H9 (cell line): ENCODE data around the gene DAD1. TPM values are rescaled to one million over a fixed set of nuclear protein-coding genes. Genes with fewer than 3 reads are reported as not detected.
A peak's percentile ranks its signal among the peaks of the same experiment; 100 is the strongest.

Source experiments
- DNase-seq: peaks from one replicate; pipeline ENCODE4 v3.0.0-alpha.2; 2017
- H2AFZ ChIP-seq: one replicate; pipeline ENCODE4 v1.6.1; 2013; ENCODE audit warnings: mild to moderate bottlenecking, low read length, control low read depth, moderate library complexity
- H2AK5ac ChIP-seq: 2 replicates; pipeline ENCODE4 v1.6.1; 2013; ENCODE audit warnings: low read length, control low read depth, mixed read lengths; ENCODE audit not compliant: insufficient read length
- H2BK120ac ChIP-seq: one replicate; pipeline ENCODE4 v1.6.1; 2013; ENCODE audit warnings: low read depth, mild to moderate bottlenecking, low read length, control low read depth, inconsistent platforms; ENCODE audit not compliant: poor library complexity, severe bottlenecking
- H2BK12ac ChIP-seq: 2 replicates; pipeline ENCODE4 v1.6.1; 2013; ENCODE audit warnings: low read length, control low read depth, mixed read lengths, low read depth; ENCODE audit not compliant: insufficient read length
- H2BK15ac ChIP-seq: 2 replicates; pipeline ENCODE4 v1.6.1; 2013; ENCODE audit warnings: low read depth, low read length, control low read depth
- H2BK20ac ChIP-seq: one replicate; pipeline ENCODE4 v1.6.1; 2013; ENCODE audit warnings: low read depth, mild to moderate bottlenecking, low read length, control low read depth, inconsistent platforms; ENCODE audit not compliant: poor library complexity, severe bottlenecking
- H2BK5ac ChIP-seq: 2 replicates; pipeline ENCODE4 v1.6.1; 2013; ENCODE audit warnings: low read length, control low read depth, mixed read lengths; ENCODE audit not compliant: insufficient read length
- H3K14ac ChIP-seq: 2 replicates; pipeline ENCODE4 v1.6.1; 2013; ENCODE audit warnings: low read length, control low read depth; ENCODE audit not compliant: insufficient read depth
- H3K18ac ChIP-seq: 2 replicates; pipeline ENCODE4 v1.6.1; 2013; ENCODE audit warnings: low read depth, mild to moderate bottlenecking, mixed read lengths, low read length, control low read depth; ENCODE audit not compliant: insufficient read length
- H3K23ac ChIP-seq: 2 replicates; pipeline ENCODE4 v1.6.1; 2013; ENCODE audit warnings: low read length, control low read depth, mixed read lengths, low read depth; ENCODE audit not compliant: insufficient read length
- H3K23me2 ChIP-seq: 2 replicates; pipeline ENCODE4 v1.6.1; 2013; ENCODE audit warnings: low read depth, mild to moderate bottlenecking, mixed read lengths, low read length, control low read depth; ENCODE audit not compliant: insufficient read length, poor library complexity, severe bottlenecking
- H3K27ac ChIP-seq: 2 replicates; pipeline ENCODE4 v1.5.1; 2013; ENCODE audit warnings: low read length, control low read depth, mixed read lengths, low read depth; ENCODE audit not compliant: insufficient read length
- H3K27me3 ChIP-seq: 2 replicates; pipeline ENCODE4 v1.6.1; 2013; ENCODE audit warnings: low read length, control low read depth, inconsistent platforms; ENCODE audit not compliant: insufficient read depth
- H3K4ac ChIP-seq: 2 replicates; pipeline ENCODE4 v1.6.1; 2013; ENCODE audit warnings: low read depth, mild to moderate bottlenecking, control low read depth, inconsistent platforms, low read length, moderate library complexity
- H3K4me1 ChIP-seq: 2 replicates; pipeline ENCODE4 v1.6.1; 2013; ENCODE audit warnings: low read length, control low read depth, inconsistent platforms; ENCODE audit not compliant: insufficient read depth
- H3K4me2 ChIP-seq: 2 replicates; pipeline ENCODE4 v1.6.1; 2013; ENCODE audit warnings: low read length, control low read depth, mixed read lengths; ENCODE audit not compliant: insufficient read length, insufficient read depth
- H3K56ac ChIP-seq: 2 replicates; pipeline ENCODE4 v1.6.1; 2013; ENCODE audit warnings: low read depth, mild to moderate bottlenecking, mixed read lengths, low read length, control low read depth; ENCODE audit not compliant: insufficient read length
- H3K79me1 ChIP-seq: 2 replicates; pipeline ENCODE4 v1.6.1; 2013; ENCODE audit warnings: low read depth, mild to moderate bottlenecking, moderate library complexity, low read length, control low read depth, inconsistent platforms; ENCODE audit not compliant: insufficient read depth, poor library complexity, severe bottlenecking
- H3K79me2 ChIP-seq: 2 replicates; pipeline ENCODE4 v1.6.1; 2013; ENCODE audit warnings: low read length, control low read depth, inconsistent platforms; ENCODE audit not compliant: insufficient read depth
- H3K9ac ChIP-seq: 2 replicates; pipeline ENCODE4 v1.6.1; 2013; ENCODE audit warnings: low read length, control low read depth, mixed read lengths; ENCODE audit not compliant: insufficient read length; ENCODE audit errors: extremely low read depth
- H3K9me3 ChIP-seq: one replicate; pipeline ENCODE4 v1.6.1; 2013; ENCODE audit warnings: low read depth, low read length, inconsistent platforms; ENCODE audit not compliant: control insufficient read depth
- H3T11ph ChIP-seq: one replicate; pipeline ENCODE4 v1.6.1; 2013; ENCODE audit warnings: mild to moderate bottlenecking, low read length, control low read depth, inconsistent platforms
- H4K20me1 ChIP-seq: one replicate; pipeline ENCODE4 v1.6.1; 2013; ENCODE audit not compliant: control insufficient read depth, insufficient read length, insufficient read depth
- H4K5ac ChIP-seq: 2 replicates; pipeline ENCODE4 v1.6.1; 2013; ENCODE audit warnings: low read depth, mild to moderate bottlenecking, mixed read lengths, low read length, control low read depth; ENCODE audit not compliant: insufficient read length
- H4K8ac ChIP-seq: replicated peaks from 2 replicates; pipeline ENCODE4 v1.6.1; 2013; ENCODE audit warnings: low read length, control low read depth, mixed read lengths, low read depth; ENCODE audit not compliant: insufficient read length
- H4K91ac ChIP-seq: 2 replicates; pipeline ENCODE4 v1.6.1; 2013; ENCODE audit warnings: low read depth, mild to moderate bottlenecking, moderate library complexity, mixed read lengths, low read length, control low read depth; ENCODE audit not compliant: insufficient read length
- H3K27ac Mint-ChIP-seq, 3 experiments: 2 replicates in 2 of 3; 3 replicates in 1 of 3; pipeline ENCODE4 v1.8.0; 2020 to 2021; ENCODE audit warnings: mixed read lengths in 3 of 3, mild to moderate bottlenecking in 1 of 3, moderate library complexity in 1 of 3
- H3K27me3 Mint-ChIP-seq: 2 replicates; pipeline ENCODE4 v1.8.0; 2021; ENCODE audit warnings: low read depth, mild to moderate bottlenecking, moderate library complexity, mixed read lengths
- H3K36me3 Mint-ChIP-seq, 3 experiments: 2 replicates in 2 of 3; 3 replicates in 1 of 3; pipeline ENCODE4 v1.8.0; 2020 to 2021; ENCODE audit warnings: low read depth in 3 of 3, mixed read lengths in 3 of 3; ENCODE audit not compliant: insufficient read depth in 1 of 3
- H3K4me1 Mint-ChIP-seq, 2 experiments: 2 replicates each; pipeline ENCODE4 v1.8.0; 2020; ENCODE audit warnings: mixed read lengths in 2 of 2
- H3K4me3 Mint-ChIP-seq, 2 experiments: 2 replicates in 1 of 2; 3 replicates in 1 of 2; pipeline ENCODE4 v1.8.0; 2020 to 2021; ENCODE audit warnings: mild to moderate bottlenecking in 2 of 2, mixed read lengths in 2 of 2, moderate library complexity in 1 of 2
- H3K9me3 Mint-ChIP-seq, 2 experiments: 2 replicates in 1 of 2; 3 replicates in 1 of 2; pipeline ENCODE4 v1.8.0; 2020; ENCODE audit warnings: mild to moderate bottlenecking in 2 of 2, mixed read lengths in 2 of 2, moderate library complexity in 1 of 2
- WGBS: extraction: QIAGEN DNeasy Blood & Tissue Kit; methylation state at CpG from one replicate; pipeline ENCODE4 v1.1.7; 2013; ENCODE audit warnings: missing lambda C conversion rate, low lambda C conversion rate, mixed read lengths; ENCODE audit not compliant: insufficient read length; ENCODE audit errors: extremely low coverage; 5-methylcytosine and 5-hydroxymethylcytosine counted together
- total RNA-seq: library from RNA; stranded (reverse); gene quantifications from 2 replicates; pipeline ENCODE4 v1.2.1, GENCODE V29; 2021
- TF ChIP-seq, protein P1 (sequence below): fragments of 200-600 bp; sonication (generic); conservative IDR thresholded peaks from 3 replicates; pipeline ENCODE4 v1.8.0; 2021; ENCODE audit warnings: antibody characterized with exemption, mild to moderate bottlenecking

The DAD1 gene
- total RNA-seq, 1 experiment from 2014 or later: 127 TPM

DNA sequence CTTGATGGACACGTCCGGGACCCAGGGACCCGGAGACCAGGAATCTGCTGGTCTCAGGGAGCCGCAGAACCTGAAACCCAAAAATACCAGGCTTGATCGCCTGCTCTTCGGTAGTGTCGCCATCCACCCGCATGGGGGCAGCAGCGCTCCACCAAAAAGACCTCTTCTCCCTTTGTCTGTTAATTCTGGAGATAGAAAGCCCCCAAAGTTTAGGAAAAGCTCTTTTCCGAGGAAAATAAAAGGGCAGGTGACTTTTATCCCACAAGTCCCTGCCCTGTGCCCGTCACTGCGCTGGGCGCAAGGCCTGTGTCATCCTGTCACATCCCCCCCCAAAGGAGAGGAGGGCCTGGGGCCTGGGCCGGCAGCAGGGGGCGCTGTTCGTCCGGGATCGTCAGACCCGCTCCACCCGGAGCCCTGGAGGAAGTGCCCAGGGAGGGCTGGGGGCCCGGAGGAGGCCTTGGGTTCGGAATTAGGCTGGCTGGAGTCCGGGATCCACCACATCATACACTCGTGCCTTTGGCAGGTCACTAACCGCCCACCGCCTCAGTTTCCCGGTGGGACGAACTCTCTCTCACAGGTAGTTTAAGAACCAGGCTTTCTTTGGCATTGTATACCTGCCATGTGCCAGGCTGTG, 31.9 kb downstream of the DAD1 start:
- peak; percentile 87 for DNase-seq
- Histone ChIP-seq H4K8ac (no peak overlapping the region), H3K18ac (no peak overlapping the region), H3K9me3 (no peaks in the 10 kb centered on the region), H4K5ac (no peak overlapping the region), H3T11ph (no peak overlapping the region), H3K27me3 (no peaks in the 10 kb centered on the region), H4K20me1 (no peaks in the 10 kb centered on the region), H2BK20ac (no peak overlapping the region), H2BK5ac (no peak overlapping the region), H3K79me2 (no peaks in the 10 kb centered on the region), H3K27ac (no peak overlapping the region), H3K23ac (no peak overlapping the region), H3K4me1 (no peaks in the 10 kb centered on the region), H3K4me2 (peak overlapping the region; percentile 28), H3K9ac (no peak overlapping the region), H2BK12ac (no peak overlapping the region), H2AFZ (peak overlapping the region; percentile 18), H3K56ac (no peak overlapping the region), H2AK5ac (no peak overlapping the region), H3K4ac (no peak overlapping the region), H2BK15ac (no peak overlapping the region), H3K79me1 (no peaks in the 10 kb centered on the region), H3K23me2 (no peaks in the 10 kb centered on the region), H3K14ac (no peak overlapping the region), H4K91ac (no peak overlapping the region), H2BK120ac (no peak overlapping the region)
- peak overlapping the region; percentile 52 to 67; a peak in 4 of 5 replicates for H3K4me3 Mint-ChIP-seq
- TF ChIP-seq, protein P1, sequence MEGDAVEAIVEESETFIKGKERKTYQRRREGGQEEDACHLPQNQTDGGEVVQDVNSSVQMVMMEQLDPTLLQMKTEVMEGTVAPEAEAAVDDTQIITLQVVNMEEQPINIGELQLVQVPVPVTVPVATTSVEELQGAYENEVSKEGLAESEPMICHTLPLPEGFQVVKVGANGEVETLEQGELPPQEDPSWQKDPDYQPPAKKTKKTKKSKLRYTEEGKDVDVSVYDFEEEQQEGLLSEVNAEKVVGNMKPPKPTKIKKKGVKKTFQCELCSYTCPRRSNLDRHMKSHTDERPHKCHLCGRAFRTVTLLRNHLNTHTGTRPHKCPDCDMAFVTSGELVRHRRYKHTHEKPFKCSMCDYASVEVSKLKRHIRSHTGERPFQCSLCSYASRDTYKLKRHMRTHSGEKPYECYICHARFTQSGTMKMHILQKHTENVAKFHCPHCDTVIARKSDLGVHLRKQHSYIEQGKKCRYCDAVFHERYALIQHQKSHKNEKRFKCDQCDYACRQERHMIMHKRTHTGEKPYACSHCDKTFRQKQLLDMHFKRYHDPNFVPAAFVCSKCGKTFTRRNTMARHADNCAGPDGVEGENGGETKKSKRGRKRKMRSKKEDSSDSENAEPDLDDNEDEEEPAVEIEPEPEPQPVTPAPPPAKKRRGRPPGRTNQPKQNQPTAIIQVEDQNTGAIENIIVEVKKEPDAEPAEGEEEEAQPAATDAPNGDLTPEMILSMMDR: peak; percentile 100
- H3K4me1 Mint-ChIP-seq: peaks cover 46 to 47% of the 10 kb centered on the region in 2 experiments
- no CpG with 5 or more reads among the region's 28 CpGs for WGBS
- H3K27ac Mint-ChIP-seq: peak overlapping the region in 2 of 3 experiments; percentile 74 to 96; a peak in 4 of 7 replicates
- no peaks in the 10 kb centered on the region; the same call in 1 of the 2 replicates for H3K27me3 Mint-ChIP-seq
- peaks cover 0 to 4% (median 0%) of the 10 kb centered on the region in 3 experiments; a peak in 1 of 7 replicates for H3K36me3 Mint-ChIP-seq
- no peaks in the 10 kb centered on the region; a peak in 2 of 5 replicates for H3K9me3 Mint-ChIP-seq
